Mesodermal cell (in vitro differentiated cells): ENCODE data around the gene KNOP1.

Experiments
- H3K27ac ChIP-seq: 2 replicates; pipeline ENCODE4 v1.7.0; 2013; ENCODE audit warnings: mild to moderate bottlenecking, low read depth, low read length, moderate library complexity; ENCODE audit not compliant: severe bottlenecking
- H3K36me3 ChIP-seq: 2 replicates; pipeline ENCODE4 v1.7.1; 2013; ENCODE audit warnings: mild to moderate bottlenecking, low read length, moderate library complexity; ENCODE audit not compliant: control insufficient read depth, insufficient read depth
- H3K4me1 ChIP-seq: one replicate; pipeline ENCODE4 v1.7.1; 2013; ENCODE audit warnings: mild to moderate bottlenecking, low read length; ENCODE audit not compliant: insufficient read depth, control insufficient read depth, poor library complexity, severe bottlenecking
- H3K4me3 ChIP-seq: 2 replicates; pipeline ENCODE4 v1.7.0; 2013; ENCODE audit warnings: low read length, control low read depth, mild to moderate bottlenecking; ENCODE audit not compliant: insufficient read depth, poor library complexity, severe bottlenecking; ENCODE audit errors: extremely low read depth
- H3K9me3 ChIP-seq: 2 replicates; pipeline ENCODE4 v1.7.1; 2013; ENCODE audit warnings: mild to moderate bottlenecking, low read length, moderate library complexity; ENCODE audit not compliant: control insufficient read depth
- WGBS, 2 experiments: methylation state at CpG; one replicate each; pipeline ENCODE4 v1.1.5; 2013; ENCODE audit warnings: missing lambda C conversion rate in 2 of 2; ENCODE audit not compliant: insufficient coverage in 2 of 2; 5-methylcytosine and 5-hydroxymethylcytosine counted together

KNOP1 gene

DNA sequence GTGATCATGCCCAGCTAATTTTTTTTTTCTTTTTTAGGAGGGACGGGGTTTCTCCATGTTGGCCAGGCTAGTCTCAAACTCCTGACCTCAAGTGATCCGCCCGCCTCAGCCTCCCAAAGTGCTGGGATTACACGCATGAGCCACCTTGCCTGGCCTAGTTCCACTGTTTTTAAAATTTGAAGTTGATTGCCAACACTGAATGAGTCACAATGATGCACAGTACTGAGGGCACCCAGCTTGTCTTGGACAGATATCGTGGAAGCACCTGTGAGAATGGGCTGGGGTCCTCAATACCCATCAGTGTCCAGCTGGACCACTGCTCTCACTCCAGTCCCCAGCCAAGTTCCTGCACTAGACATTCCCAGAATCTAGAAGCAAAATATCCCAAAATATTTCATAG, 2.5 kb downstream of the KNOP1 start:
- H3K4me1 ChIP-seq: no peaks in the 10 kb centered on the region
- WGBS, 2 experiments: 87 to 100% methylated on average over 4 to 5 of the region's 5 CpGs
- no peak overlapping the region for H3K27ac ChIP-seq
- H3K4me3 ChIP-seq: no peak overlapping the region
- H3K36me3 ChIP-seq: peaks cover 44% of the 10 kb centered on the region
- H3K9me3 ChIP-seq: no peaks in the 10 kb centered on the region

DNA sequence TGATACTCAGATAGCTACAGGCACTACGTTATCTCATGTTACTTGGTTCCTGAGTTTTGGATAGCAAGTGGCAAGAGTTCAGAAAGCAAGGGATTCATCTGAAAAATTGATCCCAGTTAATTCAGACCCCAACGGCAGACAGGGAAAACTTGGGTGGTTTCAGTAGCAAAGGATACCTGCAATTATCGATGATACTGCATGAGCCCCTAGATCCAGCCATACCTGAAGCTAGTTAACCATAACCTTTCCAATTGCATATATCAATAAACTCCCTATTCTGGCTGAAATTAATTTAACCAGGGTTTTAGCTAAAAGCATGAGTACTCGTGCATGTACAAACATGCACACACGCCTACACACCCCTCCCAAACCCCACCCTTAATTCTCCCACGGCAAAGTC, 4.3 kb downstream of the KNOP1 start:
- WGBS, 2 experiments: 90 to 96% methylated on average over 6 of the region's 6 CpGs
- Histone ChIP-seq H3K4me3 (no peak overlapping the region), H3K36me3 (peaks cover 55% of the 10 kb centered on the region), H3K9me3 (no peaks in the 10 kb centered on the region), H3K27ac (no peak overlapping the region), H3K4me1 (peaks cover 7% of the 10 kb centered on the region)

DNA sequence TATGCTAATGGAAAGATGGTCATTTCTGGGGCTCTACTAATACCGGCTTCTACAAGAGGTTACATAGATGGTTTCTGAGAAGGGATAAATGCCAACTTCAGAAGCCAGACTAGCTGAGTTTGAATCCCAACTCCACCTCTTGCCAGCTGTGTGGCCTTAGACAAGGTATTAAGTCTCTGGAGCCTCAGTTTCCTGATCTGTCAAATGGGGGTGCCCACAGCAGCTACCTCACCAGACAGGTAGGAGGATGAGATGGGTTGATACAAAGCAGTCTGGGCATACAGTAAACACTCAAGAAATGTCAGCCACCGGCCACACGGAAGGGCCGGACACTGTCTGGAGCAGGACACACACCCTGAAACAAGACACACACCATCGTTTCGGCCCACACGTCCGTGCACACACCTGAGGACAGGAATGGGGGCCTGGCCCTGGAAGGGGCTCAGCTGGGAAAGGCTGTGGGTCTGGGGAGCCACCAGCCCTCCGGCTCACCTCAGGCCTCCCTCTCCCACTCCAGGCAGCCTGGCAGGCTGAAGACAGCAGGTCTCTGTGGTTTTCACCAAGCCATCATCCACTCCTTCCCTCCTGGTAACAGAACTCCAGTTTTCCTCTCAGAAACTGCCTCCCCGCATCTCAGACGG, 5.5 kb downstream of the KNOP1 start:
- peaks cover 16% of the 10 kb centered on the region for H3K4me1 ChIP-seq
- no peak overlapping the region for H3K4me3 ChIP-seq
- peaks cover 63% of the 10 kb centered on the region for H3K36me3 ChIP-seq
- 94 to 96% methylated on average over 7 to 9 of the region's 11 CpGs for WGBS, 2 experiments
- H3K9me3 ChIP-seq: no peaks in the 10 kb centered on the region
- no peak overlapping the region for H3K27ac ChIP-seq

- no peaks in the 10 kb centered on the region for H3K9me3 ChIP-seq
- no peak overlapping the region for H3K4me3 ChIP-seq
- H3K4me1 ChIP-seq: peaks cover 16% of the 10 kb centered on the region
- H3K36me3 ChIP-seq: peaks cover 70% of the 10 kb centered on the region
- WGBS, 2 experiments: 92 to 97% methylated on average over 10 to 12 of the region's 12 CpGs
- H3K27ac ChIP-seq: no peak overlapping the region
These were observed 6.4 kb downstream of the KNOP1 start for GRCh38 chr16:19711643-19712042.

GRCh38 chr16:19710991-19711545, 7.0 kb downstream of the KNOP1 start:
- WGBS, 2 experiments: 77 to 79% methylated on average over 11 of the region's 13 CpGs
- Histone ChIP-seq H3K4me3 (no peak overlapping the region), H3K9me3 (no peaks in the 10 kb centered on the region), H3K4me1 (peaks cover 16% of the 10 kb centered on the region), H3K36me3 (peaks cover 76% of the 10 kb centered on the region), H3K27ac (no peak overlapping the region)

- Histone ChIP-seq H3K4me1 (peaks cover 17% of the 10 kb centered on the region), H3K27ac (peak overlapping the region; percentile 73), H3K36me3 (peaks cover 80% of the 10 kb centered on the region), H3K9me3 (no peaks in the 10 kb centered on the region), H3K4me3 (no peak overlapping the region)
- 80 to 86% methylated on average over 19 to 20 of the region's 23 CpGs for WGBS, 2 experiments
These were observed 7.7 kb downstream of the KNOP1 start for GRCh38 chr16:19710191-19710908.

DNA sequence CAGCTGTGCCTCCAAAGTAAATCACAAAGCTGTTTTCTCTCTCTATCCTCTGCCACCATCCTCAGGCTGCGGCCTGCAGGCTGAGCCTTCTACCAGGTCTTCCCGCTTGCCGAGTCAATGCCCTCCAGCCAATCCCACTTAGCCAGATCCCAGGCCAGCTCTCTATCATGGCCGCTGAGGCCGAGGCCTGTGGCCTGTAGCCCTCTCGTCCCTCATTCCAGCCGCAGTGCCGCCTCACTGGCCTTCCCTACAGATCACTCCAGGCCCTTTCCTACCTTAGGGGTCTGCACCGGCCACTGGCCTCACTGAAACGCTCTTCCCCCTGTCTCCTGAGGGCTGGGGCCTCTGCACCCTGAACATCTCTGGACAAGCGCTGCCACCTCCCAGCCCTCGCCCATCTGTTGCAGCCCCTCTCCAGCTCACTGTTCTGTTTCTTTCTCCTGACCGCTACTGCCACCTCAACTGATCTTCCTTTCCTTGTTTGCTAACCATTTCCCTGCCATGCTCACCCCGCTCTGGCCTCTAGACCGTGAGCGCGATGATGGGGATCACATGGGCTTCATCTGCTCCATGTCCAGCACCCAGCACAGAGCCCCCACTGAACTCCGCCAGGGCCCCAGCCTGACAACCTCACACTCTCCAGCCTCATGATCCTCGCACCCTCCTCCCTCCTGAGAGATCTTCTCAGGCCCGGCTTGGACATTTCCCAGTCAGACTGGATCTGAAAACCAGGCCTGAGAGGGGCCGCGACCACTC, 8.5 kb downstream of the KNOP1 start:
- Histone ChIP-seq H3K9me3 (no peaks in the 10 kb centered on the region), H3K27ac (peak overlapping the region; percentile 73), H3K4me1 (peaks cover 25% of the 10 kb centered on the region), H3K4me3 (no peak overlapping the region), H3K36me3 (peaks cover 80% of the 10 kb centered on the region)
- WGBS, 2 experiments: 94 to 97% methylated on average over 18 to 22 of the region's 22 CpGs

- 76 to 85% methylated on average over 12 of the region's 18 CpGs for WGBS, 2 experiments
These were observed 9.5 kb downstream of the KNOP1 start for GRCh38 chr16:19708296-19709205.

DNA sequence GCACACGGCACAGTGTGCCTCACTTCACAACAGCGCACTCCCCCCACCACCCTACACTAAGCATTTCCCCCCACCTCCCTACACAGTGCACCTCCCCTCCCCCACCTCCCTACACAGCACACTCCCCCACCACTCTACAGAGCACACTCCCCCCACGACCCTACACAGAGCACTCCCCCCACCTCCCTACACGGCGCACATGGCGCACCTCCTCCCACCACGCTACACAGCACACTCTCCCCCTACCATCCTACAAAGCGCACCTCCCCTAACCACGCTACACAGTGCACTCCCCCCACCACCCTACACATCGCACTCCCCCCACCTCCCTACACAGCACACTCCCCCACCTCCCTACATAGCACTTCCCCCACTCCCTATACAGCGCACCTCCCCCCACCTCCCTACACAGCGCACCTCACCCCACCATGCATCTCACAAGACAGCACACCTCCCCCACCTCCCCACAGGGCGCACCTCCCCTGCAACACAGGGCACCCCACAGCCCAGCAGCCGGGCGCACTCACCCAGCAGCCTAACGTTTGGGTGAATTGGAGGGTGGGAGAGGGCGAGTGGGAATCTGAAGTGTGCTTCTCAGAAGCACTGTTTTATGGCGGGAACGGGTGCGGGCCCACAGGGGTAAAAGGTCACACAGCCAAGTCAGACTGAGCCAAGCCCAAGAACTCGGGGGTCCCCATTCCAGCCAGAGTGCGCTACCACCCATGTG, 10.3 kb downstream of the KNOP1 start:
- WGBS, 2 experiments: 81 to 95% methylated on average over 7 to 8 of the region's 22 CpGs
- H3K4me3 ChIP-seq: no peak overlapping the region
- peaks cover 30% of the 10 kb centered on the region for H3K4me1 ChIP-seq
- no peak overlapping the region for H3K27ac ChIP-seq
- H3K36me3 ChIP-seq: peaks cover 80% of the 10 kb centered on the region
- no peaks in the 10 kb centered on the region for H3K9me3 ChIP-seq

More at GRCh38 chr16:19708296-19709205, 9.5 kb downstream of the KNOP1 start:
- no peaks in the 10 kb centered on the region for H3K9me3 ChIP-seq
- H3K4me1 ChIP-seq: peaks cover 30% of the 10 kb centered on the region
- peaks cover 80% of the 10 kb centered on the region for H3K36me3 ChIP-seq
- H3K4me3 ChIP-seq: no peak overlapping the region
- no peak overlapping the region for H3K27ac ChIP-seq
